Measurements from ENCODE around the gene GLCCI1. TPM values are rescaled to one million over a fixed set of nuclear protein-coding genes. Genes with fewer than 3 reads are reported as not detected.

The GLCCI1 gene
- total and polyA plus RNA-seq, 2 of the 8 experiments (the other 6 are each of a cell fraction or from before 2014, with no cell fraction given): 12.4 to 27.7 TPM

DNA sequence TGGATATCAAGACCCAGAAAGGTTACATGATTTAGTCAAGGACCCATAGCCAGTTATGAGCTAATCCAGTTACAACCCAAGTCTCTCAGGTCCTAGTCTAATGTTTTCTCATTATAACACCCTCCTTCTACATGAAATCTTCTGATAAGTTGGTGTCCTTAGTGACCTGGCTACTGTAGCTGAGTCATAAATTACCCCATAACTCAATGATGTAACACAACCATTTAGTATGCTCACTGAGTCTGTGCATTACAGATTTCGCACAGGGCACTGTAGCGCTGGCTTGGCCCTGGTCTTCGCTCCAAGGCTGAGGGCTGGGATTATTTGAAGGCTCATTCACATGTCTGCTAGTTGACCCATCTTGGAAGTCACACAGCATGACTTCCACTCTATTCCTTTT lies 36.0 kb upstream of the GLCCI1 start (continued):
- TF ChIP-seq SP2 (IDR thresholded peaks at IDR 0.05; ENCODE audit: low read length) (no peak), JUN (IDR thresholded peaks at IDR 0.05; ENCODE audit: low read depth, low read length) (no peak)
- TF ChIP-seq, protein P1, sequence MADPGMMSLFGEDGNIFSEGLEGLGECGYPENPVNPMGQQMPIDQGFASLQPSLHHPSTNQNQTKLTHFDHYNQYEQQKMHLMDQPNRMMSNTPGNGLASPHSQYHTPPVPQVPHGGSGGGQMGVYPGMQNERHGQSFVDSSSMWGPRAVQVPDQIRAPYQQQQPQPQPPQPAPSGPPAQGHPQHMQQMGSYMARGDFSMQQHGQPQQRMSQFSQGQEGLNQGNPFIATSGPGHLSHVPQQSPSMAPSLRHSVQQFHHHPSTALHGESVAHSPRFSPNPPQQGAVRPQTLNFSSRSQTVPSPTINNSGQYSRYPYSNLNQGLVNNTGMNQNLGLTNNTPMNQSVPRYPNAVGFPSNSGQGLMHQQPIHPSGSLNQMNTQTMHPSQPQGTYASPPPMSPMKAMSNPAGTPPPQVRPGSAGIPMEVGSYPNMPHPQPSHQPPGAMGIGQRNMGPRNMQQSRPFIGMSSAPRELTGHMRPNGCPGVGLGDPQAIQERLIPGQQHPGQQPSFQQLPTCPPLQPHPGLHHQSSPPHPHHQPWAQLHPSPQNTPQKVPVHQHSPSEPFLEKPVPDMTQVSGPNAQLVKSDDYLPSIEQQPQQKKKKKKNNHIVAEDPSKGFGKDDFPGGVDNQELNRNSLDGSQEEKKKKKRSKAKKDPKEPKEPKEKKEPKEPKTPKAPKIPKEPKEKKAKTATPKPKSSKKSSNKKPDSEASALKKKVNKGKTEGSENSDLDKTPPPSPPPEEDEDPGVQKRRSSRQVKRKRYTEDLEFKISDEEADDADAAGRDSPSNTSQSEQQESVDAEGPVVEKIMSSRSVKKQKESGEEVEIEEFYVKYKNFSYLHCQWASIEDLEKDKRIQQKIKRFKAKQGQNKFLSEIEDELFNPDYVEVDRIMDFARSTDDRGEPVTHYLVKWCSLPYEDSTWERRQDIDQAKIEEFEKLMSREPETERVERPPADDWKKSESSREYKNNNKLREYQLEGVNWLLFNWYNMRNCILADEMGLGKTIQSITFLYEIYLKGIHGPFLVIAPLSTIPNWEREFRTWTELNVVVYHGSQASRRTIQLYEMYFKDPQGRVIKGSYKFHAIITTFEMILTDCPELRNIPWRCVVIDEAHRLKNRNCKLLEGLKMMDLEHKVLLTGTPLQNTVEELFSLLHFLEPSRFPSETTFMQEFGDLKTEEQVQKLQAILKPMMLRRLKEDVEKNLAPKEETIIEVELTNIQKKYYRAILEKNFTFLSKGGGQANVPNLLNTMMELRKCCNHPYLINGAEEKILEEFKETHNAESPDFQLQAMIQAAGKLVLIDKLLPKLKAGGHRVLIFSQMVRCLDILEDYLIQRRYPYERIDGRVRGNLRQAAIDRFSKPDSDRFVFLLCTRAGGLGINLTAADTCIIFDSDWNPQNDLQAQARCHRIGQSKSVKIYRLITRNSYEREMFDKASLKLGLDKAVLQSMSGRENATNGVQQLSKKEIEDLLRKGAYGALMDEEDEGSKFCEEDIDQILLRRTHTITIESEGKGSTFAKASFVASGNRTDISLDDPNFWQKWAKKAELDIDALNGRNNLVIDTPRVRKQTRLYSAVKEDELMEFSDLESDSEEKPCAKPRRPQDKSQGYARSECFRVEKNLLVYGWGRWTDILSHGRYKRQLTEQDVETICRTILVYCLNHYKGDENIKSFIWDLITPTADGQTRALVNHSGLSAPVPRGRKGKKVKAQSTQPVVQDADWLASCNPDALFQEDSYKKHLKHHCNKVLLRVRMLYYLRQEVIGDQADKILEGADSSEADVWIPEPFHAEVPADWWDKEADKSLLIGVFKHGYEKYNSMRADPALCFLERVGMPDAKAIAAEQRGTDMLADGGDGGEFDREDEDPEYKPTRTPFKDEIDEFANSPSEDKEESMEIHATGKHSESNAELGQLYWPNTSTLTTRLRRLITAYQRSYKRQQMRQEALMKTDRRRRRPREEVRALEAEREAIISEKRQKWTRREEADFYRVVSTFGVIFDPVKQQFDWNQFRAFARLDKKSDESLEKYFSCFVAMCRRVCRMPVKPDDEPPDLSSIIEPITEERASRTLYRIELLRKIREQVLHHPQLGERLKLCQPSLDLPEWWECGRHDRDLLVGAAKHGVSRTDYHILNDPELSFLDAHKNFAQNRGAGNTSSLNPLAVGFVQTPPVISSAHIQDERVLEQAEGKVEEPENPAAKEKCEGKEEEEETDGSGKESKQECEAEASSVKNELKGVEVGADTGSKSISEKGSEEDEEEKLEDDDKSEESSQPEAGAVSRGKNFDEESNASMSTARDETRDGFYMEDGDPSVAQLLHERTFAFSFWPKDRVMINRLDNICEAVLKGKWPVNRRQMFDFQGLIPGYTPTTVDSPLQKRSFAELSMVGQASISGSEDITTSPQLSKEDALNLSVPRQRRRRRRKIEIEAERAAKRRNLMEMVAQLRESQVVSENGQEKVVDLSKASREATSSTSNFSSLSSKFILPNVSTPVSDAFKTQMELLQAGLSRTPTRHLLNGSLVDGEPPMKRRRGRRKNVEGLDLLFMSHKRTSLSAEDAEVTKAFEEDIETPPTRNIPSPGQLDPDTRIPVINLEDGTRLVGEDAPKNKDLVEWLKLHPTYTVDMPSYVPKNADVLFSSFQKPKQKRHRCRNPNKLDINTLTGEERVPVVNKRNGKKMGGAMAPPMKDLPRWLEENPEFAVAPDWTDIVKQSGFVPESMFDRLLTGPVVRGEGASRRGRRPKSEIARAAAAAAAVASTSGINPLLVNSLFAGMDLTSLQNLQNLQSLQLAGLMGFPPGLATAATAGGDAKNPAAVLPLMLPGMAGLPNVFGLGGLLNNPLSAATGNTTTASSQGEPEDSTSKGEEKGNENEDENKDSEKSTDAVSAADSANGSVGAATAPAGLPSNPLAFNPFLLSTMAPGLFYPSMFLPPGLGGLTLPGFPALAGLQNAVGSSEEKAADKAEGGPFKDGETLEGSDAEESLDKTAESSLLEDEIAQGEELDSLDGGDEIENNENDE (IDR thresholded peaks at IDR 0.05; ENCODE audit: insufficient replicate concordance, low read length): no peak
